AG08396 (cell line): ENCODE results near the gene SH3TC1.

Experiments used
- DNase-seq: peaks from one replicate; pipeline ENCODE4 v3.0.0; 2012; ENCODE audit warnings: low spot score, mixed read lengths

The SH3TC1 gene

GRCh38 chr4:8200302-8200975 is 1.3 kb downstream of the SH3TC1 start:
- peak; percentile 72 for DNase-seq

- DNase-seq = no peak
These were observed 2.3 kb downstream of the SH3TC1 start for GRCh38 chr4:8201321-8201781.

GRCh38 chr4:8202108-8203051 is 3.3 kb downstream of the SH3TC1 start:
- DNase-seq = no peak

- no peak for DNase-seq
These were observed 3.9 kb downstream of the SH3TC1 start for GRCh38 chr4:8203052-8203401.

- no peak for DNase-seq
These were observed 4.7 kb downstream of the SH3TC1 start for GRCh38 chr4:8203817-8204216.

GRCh38 chr4:8204576-8205227 is 5.6 kb downstream of the SH3TC1 start:
- DNase-seq = no peak

- DNase-seq = no peak
These were observed 6.2 kb downstream of the SH3TC1 start for GRCh38 chr4:8205241-8205707.

- DNase-seq = no peak
These were observed 6.9 kb downstream of the SH3TC1 start for GRCh38 chr4:8205749-8206611.

GRCh38 chr4:8207314-8207713 is 8.2 kb downstream of the SH3TC1 start:
- DNase-seq = no peak

- DNase-seq = no peak
These were observed 9.5 kb downstream of the SH3TC1 start for GRCh38 chr4:8208565-8208964.

- no peak for DNase-seq
These were observed 10.2 kb downstream of the SH3TC1 start for GRCh38 chr4:8209181-8209874.

- no peak for DNase-seq
These were observed 10.9 kb downstream of the SH3TC1 start for GRCh38 chr4:8210010-8210409.

GRCh38 chr4:8210616-8211015 is 11.5 kb downstream of the SH3TC1 start:
- DNase-seq = no peak

GRCh38 chr4:8211251-8211650 is 12.2 kb downstream of the SH3TC1 start:
- DNase-seq = no peak

- DNase-seq = no peak
These were observed 12.9 kb downstream of the SH3TC1 start for GRCh38 chr4:8211737-8212581.

- no peak for DNase-seq
These were observed 13.5 kb downstream of the SH3TC1 start for GRCh38 chr4:8212622-8213021.

- no peak for DNase-seq
These were observed 14.0 kb downstream of the SH3TC1 start for GRCh38 chr4:8213121-8213520.

- DNase-seq = no peak
These were observed 15.0 kb downstream of the SH3TC1 start for GRCh38 chr4:8214136-8214535.

GRCh38 chr4:8215001-8215427 is 15.9 kb downstream of the SH3TC1 start:
- DNase-seq = peak; percentile 89
